ENCODE measurements around the gene CPNE8.

CPNE8 gene

GRCh38 chr12:38662829-38663228, 242.6 kb downstream of the CPNE8 start:
- Histone ChIP-seq H3K4me3 (replicated peaks; ENCODE audit: insufficient read depth, low read length) (no peak overlapping the region), H3K27me3 (ENCODE audit: insufficient read depth, poor library complexity, severe bottlenecking) (no peaks in the 10 kb centered on the region), H3K27ac (replicated peaks) (no peak overlapping the region)
- no peak for TF ChIP-seq SPI1 (IDR thresholded peaks at IDR 0.05; ENCODE audit: borderline replicate concordance, low read depth)
- TF ChIP-seq GABPA (IDR thresholded peaks at IDR 0.05; ENCODE audit: low read depth) = no peak
- TF ChIP-seq REST (IDR thresholded peaks at IDR 0.05; ENCODE audit: insufficient replicate concordance, low read depth) = no peak
- TF ChIP-seq POLR2AphosphoS5 (IDR thresholded peaks at IDR 0.05; ENCODE audit: low read depth) = no peak
- TF ChIP-seq CTCF (IDR thresholded peaks at IDR 0.05; ENCODE audit: insufficient read depth, low read length) = no peak
- no peak for DNase-seq (ENCODE audit: low read depth in 1 of 2, low spot score in 1 of 2)

GRCh38 chr12:38653650-38654049, 251.7 kb downstream of the CPNE8 start:
- no peak overlapping the region for H3K27ac ChIP-seq (replicated peaks)
- TF ChIP-seq GABPA (IDR thresholded peaks at IDR 0.05; ENCODE audit: low read depth) (no peak), CTCF (IDR thresholded peaks at IDR 0.05; ENCODE audit: insufficient read depth, low read length) (no peak), REST (IDR thresholded peaks at IDR 0.05; ENCODE audit: insufficient replicate concordance, low read depth) (no peak)
- no peaks in the 10 kb centered on the region for H3K27me3 ChIP-seq (ENCODE audit: insufficient read depth, poor library complexity, severe bottlenecking)
- no peak for DNase-seq (ENCODE audit: low read depth in 1 of 2, low spot score in 1 of 2)
- H3K4me3 ChIP-seq (replicated peaks; ENCODE audit: insufficient read depth, low read length) = no peak overlapping the region

- no peak for TF ChIP-seq POLR2AphosphoS5 (IDR thresholded peaks at IDR 0.05; ENCODE audit: low read depth)
- no peak for TF ChIP-seq CTCF (IDR thresholded peaks at IDR 0.05; ENCODE audit: insufficient read depth, low read length)
- no peak for TF ChIP-seq SPI1 (IDR thresholded peaks at IDR 0.05; ENCODE audit: borderline replicate concordance, low read depth)
- no peak for TF ChIP-seq REST (IDR thresholded peaks at IDR 0.05; ENCODE audit: insufficient replicate concordance, low read depth)
- TF ChIP-seq GABPA (IDR thresholded peaks at IDR 0.05; ENCODE audit: low read depth) = no peak
- no peak for DNase-seq (ENCODE audit: low read depth in 1 of 2, low spot score in 1 of 2)
- Histone ChIP-seq H3K27ac (replicated peaks) (no peak overlapping the region), H3K4me3 (replicated peaks; ENCODE audit: insufficient read depth, low read length) (no peak overlapping the region), H3K27me3 (ENCODE audit: insufficient read depth, poor library complexity, severe bottlenecking) (no peaks in the 10 kb centered on the region)
Measured at GRCh38 chr12:38648813-38649212, 256.6 kb downstream of the CPNE8 start.

Data from HL-60 (cell line).